ENCODE results near the gene KSR2.

- TF ChIP-seq CTCF (IDR thresholded peaks at IDR 0.05; ENCODE audit: extremely low read depth in 1 of 2, insufficient read depth in 1 of 2, low read depth in 1 of 2, low read length in 2 of 2): no peak
- TF ChIP-seq POLR2AphosphoS5 (IDR thresholded peaks at IDR 0.05; ENCODE audit: insufficient read depth, low read depth, low read length): no peak
- no peak for TF ChIP-seq POLR2A (IDR thresholded peaks at IDR 0.05; ENCODE audit: low read depth, low read length)
- no peak for TF ChIP-seq EZH2 (IDR thresholded peaks at IDR 0.05; ENCODE audit: borderline replicate concordance, low read depth, low read length, severe bottlenecking)
- TF ChIP-seq, protein P1, sequence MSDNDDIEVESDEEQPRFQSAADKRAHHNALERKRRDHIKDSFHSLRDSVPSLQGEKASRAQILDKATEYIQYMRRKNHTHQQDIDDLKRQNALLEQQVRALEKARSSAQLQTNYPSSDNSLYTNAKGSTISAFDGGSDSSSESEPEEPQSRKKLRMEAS (IDR thresholded peaks at IDR 0.05; ENCODE audit: insufficient read depth, insufficient read length): no peak
- TF ChIP-seq JUN (IDR thresholded peaks at IDR 0.05; ENCODE audit: borderline replicate concordance, insufficient read depth, insufficient read length, low read depth): no peak
- TF ChIP-seq MYC (IDR thresholded peaks at IDR 0.05; ENCODE audit: low read depth, low read length): no peak
- no peak for TF ChIP-seq FOS (IDR thresholded peaks at IDR 0.05; ENCODE audit: borderline replicate concordance, insufficient read depth, low read length)
- TF ChIP-seq GATA2 (IDR thresholded peaks at IDR 0.05; ENCODE audit: insufficient read depth, insufficient read length, low read depth, low read length): no peak
Measured at GRCh38 chr12:117842220-117842619, 126.6 kb downstream of the KSR2 start.

Measured in endothelial cell of umbilical vein (primary cell).